CD4-positive, alpha-beta memory T cell (primary cell): ENCODE data around the gene IL9R. TPM values are rescaled to one million over a fixed set of nuclear protein-coding genes. Genes with fewer than 3 reads are reported as not detected.
"Not testable (repeated sequence)": the region's sequence is repeated elsewhere in the genome, so short reads cannot be mapped to it uniquely, and the experiment has no call there.

Source experiments
- CTCF ChIA-PET: fragments of 350-600 bp; sonication (Branson Sonifier 250); formaldehyde crosslinking; loops from one replicate; lab custom pipeline; 2021; ENCODE audit warnings: inconsistent platforms; ENCODE audit not compliant: partially characterized antibody; lab: Charles Lee
- POLR2A ChIA-PET: fragments of 350-600 bp; sonication (Branson Sonifier 250); formaldehyde crosslinking; loops from one replicate; lab custom pipeline; 2021; ENCODE audit not compliant: partially characterized antibody; lab: Charles Lee
- DNase-seq, 5 donors: peaks; one replicate each; pipeline versions ENCODE4 v3.0.0 to v3.0.0-alpha.2; 2020 to 2022; ENCODE audit warnings: mixed read lengths in 1 of 5
- H3K27ac ChIP-seq: one replicate; pipeline ENCODE4 v1.7.0; 2013; ENCODE audit warnings: low read depth, low read length
- H3K27me3 ChIP-seq: 2 replicates; pipeline ENCODE4 v1.7.0; 2013; ENCODE audit warnings: mild to moderate bottlenecking, low read length, moderate library complexity; ENCODE audit not compliant: insufficient read depth
- H3K36me3 ChIP-seq: 2 replicates; pipeline ENCODE4 v1.7.0; 2013; ENCODE audit warnings: mild to moderate bottlenecking, low read length, moderate library complexity; ENCODE audit not compliant: insufficient read depth
- H3K4me1 ChIP-seq: 2 replicates; pipeline ENCODE4 v1.7.0; 2013; ENCODE audit warnings: mild to moderate bottlenecking, low read length, moderate library complexity; ENCODE audit not compliant: insufficient read depth
- H3K4me3 ChIP-seq, 2 donors: one replicate each; pipeline ENCODE4 v1.7.0; 2013; ENCODE audit warnings: low read length in 2 of 2, mild to moderate bottlenecking in 1 of 2
- H3K9me3 ChIP-seq, 2 donors: one replicate each; pipeline ENCODE4 v1.7.0; 2013; ENCODE audit warnings: low read length in 2 of 2, control low read depth in 1 of 2; ENCODE audit not compliant: control insufficient read depth in 1 of 2
- H3K27ac Mint-ChIP-seq, 7 donors: one replicate each; pipeline ENCODE4 v1.8.0; 2020 to 2021; ENCODE audit warnings: mixed read lengths in 7 of 7, mild to moderate bottlenecking in 6 of 7, inconsistent platforms in 3 of 7, moderate library complexity in 3 of 7
- H3K27me3 Mint-ChIP-seq, 2 donors: one replicate each; pipeline ENCODE4 v1.8.0; 2020 to 2021; ENCODE audit warnings: mixed read lengths in 2 of 2
- H3K36me3 Mint-ChIP-seq, 2 donors: one replicate each; pipeline ENCODE4 v1.8.0; 2020 to 2021; ENCODE audit warnings: mixed read lengths in 2 of 2, inconsistent platforms in 1 of 2, mild to moderate bottlenecking in 1 of 2
- H3K4me1 Mint-ChIP-seq, 4 donors: one replicate each; pipeline ENCODE4 v1.8.0; 2020 to 2021; ENCODE audit warnings: mixed read lengths in 4 of 4, mild to moderate bottlenecking in 1 of 4
- H3K4me3 Mint-ChIP-seq, 8 donors: one replicate each; pipeline ENCODE4 v1.8.0; 2020 to 2021; ENCODE audit warnings: mixed read lengths in 8 of 8, mild to moderate bottlenecking in 7 of 8, moderate library complexity in 6 of 8, inconsistent platforms in 3 of 8
- H3K9me3 Mint-ChIP-seq, 8 donors: one replicate each; pipeline ENCODE4 v1.8.0; 2020 to 2021; ENCODE audit warnings: mixed read lengths in 8 of 8, mild to moderate bottlenecking in 5 of 8, inconsistent platforms in 3 of 8, moderate library complexity in 1 of 8
- intact Hi-C: fragments of 100-400 bp; cut with micrococcal nuclease; formaldehyde crosslinking; loops from one replicate; pipeline ENCODE4 v1.15.1; 2023
- polyA plus RNA-seq, 2 donors: library from polyadenylated mRNA; unstranded; fragments of 300-500 nt; fragmentation: Illumina TruSeq; gene quantifications; one replicate each; pipeline ENCODE4 v1.2.3, GENCODE V29; 2021
- total RNA-seq, 2 experiments: library from RNA; stranded (reverse); gene quantifications; one replicate each; pipeline ENCODE4 v1.2.3, GENCODE V29; 2021

IL9R gene
- total and polyA plus RNA-seq, 4 experiments from 2014 or later: 1.4 to 22.9 (median 9.5) TPM

GRCh38 chrX:155998116-155998515 is 620 bp downstream of the IL9R start:
- Mint-ChIP-seq H3K36me3 (no peaks in the 10 kb centered on the region), H3K4me1 (peaks cover 11 to 63% (median 29%) of the 10 kb centered on the region in 4 donors), H3K27me3 (no peaks in the 10 kb centered on the region), H3K9me3 (no peaks in the 10 kb centered on the region), H3K27ac (peak overlapping the region; percentile 42 to 90 (median 75)), H3K4me3 (peak overlapping the region in 5 of 8 donors; percentile 56 to 72 (median 65))
- POLR2A ChIA-PET: no interaction called here
- H3K27ac ChIP-seq: no peak overlapping the region
- peaks cover 29% of the 10 kb centered on the region for H3K4me1 ChIP-seq
- H3K4me3 ChIP-seq: no peak overlapping the region
- no peak for DNase-seq
- no peaks in the 10 kb centered on the region for H3K27me3 ChIP-seq
- CTCF ChIA-PET: no interaction called here
- no peaks in the 10 kb centered on the region for H3K36me3 ChIP-seq
- intact Hi-C loops: no loop called here
- H3K9me3 ChIP-seq: no peaks in the 10 kb centered on the region

- H3K36me3 ChIP-seq: no peaks in the 10 kb centered on the region
- intact Hi-C loops: no loop called here
- peak overlapping the region in 4 of 7 donors; percentile 18 to 85 (median 52) for H3K27ac Mint-ChIP-seq
- no peak overlapping the region for H3K27ac ChIP-seq
- H3K27me3 ChIP-seq: no peaks in the 10 kb centered on the region
- POLR2A ChIA-PET: no interaction called here
- H3K4me3 Mint-ChIP-seq: peak overlapping the region in 3 of 8 donors; percentile 8 to 72 (median 49)
- H3K4me1 ChIP-seq: peaks cover 34% of the 10 kb centered on the region
- no peaks in the 10 kb centered on the region for H3K9me3 ChIP-seq
- CTCF ChIA-PET: no interaction called here
- no peak overlapping the region for H3K4me3 ChIP-seq
- H3K9me3 Mint-ChIP-seq: no peaks in the 10 kb centered on the region
- no peaks in the 10 kb centered on the region for H3K27me3 Mint-ChIP-seq
- no peak for DNase-seq
- H3K36me3 Mint-ChIP-seq: no peaks in the 10 kb centered on the region
- peaks cover 11 to 72% (median 30%) of the 10 kb centered on the region in 4 donors for H3K4me1 Mint-ChIP-seq
Measured at GRCh38 chrX:155998761-155999510, 1.4 kb downstream of the IL9R start.

- Mint-ChIP-seq H3K27ac (peak overlapping the region in 2 of 7 donors; percentile 55 to 59), H3K4me1 (peaks cover 11 to 76% (median 32%) of the 10 kb centered on the region in 4 donors), H3K4me3 (peak overlapping the region in 1 of 8 donors; percentile 45)
- H3K9me3 ChIP-seq, CTCF ChIA-PET, H3K27me3 ChIP-seq, H3K9me3 Mint-ChIP-seq, POLR2A ChIA-PET, H3K36me3 ChIP-seq, H3K4me3 ChIP-seq, intact Hi-C loops, H3K27me3 Mint-ChIP-seq, H3K27ac ChIP-seq, DNase-seq, H3K36me3 Mint-ChIP-seq: not testable (repeated sequence)
- H3K4me1 ChIP-seq: peaks cover 35% of the 10 kb centered on the region
Measured at GRCh38 chrX:155999751-156000150, 2.3 kb downstream of the IL9R start.

- Histone ChIP-seq H3K4me3 (no peak overlapping the region), H3K27me3 (no peaks in the 10 kb centered on the region), H3K9me3 (no peaks in the 10 kb centered on the region), H3K36me3 (no peaks in the 10 kb centered on the region), H3K4me1 (peaks cover 35% of the 10 kb centered on the region), H3K27ac (no peak overlapping the region)
- no peaks in the 10 kb centered on the region for H3K27me3 Mint-ChIP-seq
- H3K36me3 Mint-ChIP-seq: no peaks in the 10 kb centered on the region
- ChIA-PET CTCF (no interaction called here), POLR2A (no interaction called here)
- no peaks in the 10 kb centered on the region for H3K9me3 Mint-ChIP-seq
- peaks cover 10 to 74% (median 32%) of the 10 kb centered on the region in 4 donors for H3K4me1 Mint-ChIP-seq
- H3K27ac Mint-ChIP-seq: peak overlapping the region in 5 of 7 donors; percentile 55 to 65 (median 64)
- intact Hi-C loops: no loop called here
- no peak for DNase-seq
- H3K4me3 Mint-ChIP-seq: peak overlapping the region in 3 of 8 donors; percentile 58 to 70 (median 60)
Measured at GRCh38 chrX:156000361-156000926, 2.9 kb downstream of the IL9R start.

GRCh38 chrX:156001001-156001666 is 3.6 kb downstream of the IL9R start:
- Histone ChIP-seq H3K4me3 (no peak overlapping the region), H3K27ac (no peak overlapping the region), H3K4me1 (peaks cover 29% of the 10 kb centered on the region), H3K27me3 (no peaks in the 10 kb centered on the region), H3K36me3 (no peaks in the 10 kb centered on the region), H3K9me3 (no peaks in the 10 kb centered on the region)
- intact Hi-C loops: no loop called here
- peaks cover 10 to 67% (median 29%) of the 10 kb centered on the region in 4 donors for H3K4me1 Mint-ChIP-seq
- peak overlapping the region; percentile 8 to 71 (median 37) for H3K4me3 Mint-ChIP-seq
- ChIA-PET CTCF (no interaction called here), POLR2A (no interaction called here)
- DNase-seq: no peak
- H3K9me3 Mint-ChIP-seq: no peaks in the 10 kb centered on the region
- H3K36me3 Mint-ChIP-seq: no peaks in the 10 kb centered on the region
- peak overlapping the region; percentile 52 to 89 (median 76) for H3K27ac Mint-ChIP-seq
- no peaks in the 10 kb centered on the region for H3K27me3 Mint-ChIP-seq

GRCh38 chrX:156001667-156002021 is 4.1 kb downstream of the IL9R start:
- H3K27ac ChIP-seq: no peak overlapping the region
- H3K4me1 ChIP-seq: peaks cover 26% of the 10 kb centered on the region
- H3K9me3 Mint-ChIP-seq: no peaks in the 10 kb centered on the region
- CTCF ChIA-PET: no interaction called here
- H3K9me3 ChIP-seq: no peaks in the 10 kb centered on the region
- peak overlapping the region; percentile 52 to 89 (median 72) for H3K27ac Mint-ChIP-seq
- no peaks in the 10 kb centered on the region for H3K36me3 Mint-ChIP-seq
- no peak overlapping the region for H3K4me3 ChIP-seq
- peak in 2 of 5 donors; percentile 9 to 22 for DNase-seq
- intact Hi-C loops: no loop called here
- peak overlapping the region; percentile 8 to 71 (median 37) for H3K4me3 Mint-ChIP-seq
- peaks cover 10 to 63% (median 28%) of the 10 kb centered on the region in 4 donors for H3K4me1 Mint-ChIP-seq
- POLR2A ChIA-PET: no interaction called here
- no peaks in the 10 kb centered on the region for H3K36me3 ChIP-seq
- H3K27me3 Mint-ChIP-seq: no peaks in the 10 kb centered on the region
- no peaks in the 10 kb centered on the region for H3K27me3 ChIP-seq

- H3K9me3 Mint-ChIP-seq: no peaks in the 10 kb centered on the region
- POLR2A ChIA-PET: no interaction called here
- CTCF ChIA-PET: no interaction called here
- intact Hi-C loops: no loop called here
- Histone ChIP-seq H3K27ac (no peak overlapping the region), H3K9me3 (no peaks in the 10 kb centered on the region), H3K27me3 (no peaks in the 10 kb centered on the region), H3K36me3 (no peaks in the 10 kb centered on the region), H3K4me1 (peaks cover 19% of the 10 kb centered on the region), H3K4me3 (no peak overlapping the region)
- H3K4me1 Mint-ChIP-seq: peaks cover 6 to 58% (median 24%) of the 10 kb centered on the region in 4 donors
- peak overlapping the region in 3 of 7 donors; percentile 22 to 42 (median 30) for H3K27ac Mint-ChIP-seq
- H3K4me3 Mint-ChIP-seq: peak overlapping the region in 1 of 8 donors; percentile 4
- no peaks in the 10 kb centered on the region for H3K36me3 Mint-ChIP-seq
- H3K27me3 Mint-ChIP-seq: no peaks in the 10 kb centered on the region
- no peak for DNase-seq
Measured at GRCh38 chrX:156002507-156002906, 5.0 kb downstream of the IL9R start.
